Activated naive CD8-positive, alpha-beta T cell (primary cell): ENCODE data around the gene PCDHA7.
A peak's percentile ranks its signal among the peaks of the same experiment; 100 is the strongest.
"Not testable (repeated sequence)": the region's sequence is repeated elsewhere in the genome, so short reads cannot be mapped to it uniquely, and the experiment has no call there.

Experiments used
- H3K27ac Mint-ChIP-seq: one replicate; pipeline ENCODE4 v1.8.0; 2021; ENCODE audit warnings: mixed read lengths
- H3K27me3 Mint-ChIP-seq: one replicate; pipeline ENCODE4 v1.8.0; 2021; ENCODE audit warnings: mixed read lengths
- H3K36me3 Mint-ChIP-seq: one replicate; pipeline ENCODE4 v1.8.0; 2021; ENCODE audit warnings: mixed read lengths
- H3K4me1 Mint-ChIP-seq: one replicate; pipeline ENCODE4 v1.8.0; 2021; ENCODE audit warnings: low read depth, mixed read lengths
- H3K4me3 Mint-ChIP-seq: one replicate; pipeline ENCODE4 v1.8.0; 2021; ENCODE audit warnings: mild to moderate bottlenecking, mixed read lengths
- H3K9me3 Mint-ChIP-seq: one replicate; pipeline ENCODE4 v1.8.0; 2021; ENCODE audit warnings: low read depth, mixed read lengths

Gene PCDHA7

GRCh38 chr5:140806834-140807775 is 27.0 kb upstream of the PCDHA7 start, which contains the start of gene PCDHA4:
TSS of gene PCDHA4 (plus strand) at chr5:140807068.
- Mint-ChIP-seq H3K4me3 (no peak within 1 kb of the TSS), H3K4me1 (no peaks in the 10 kb centered on the region), H3K36me3 (peaks cover 22% of the 10 kb centered on the region), H3K9me3 (peaks cover 16% of the 10 kb centered on the region), H3K27me3 (peaks cover 35% of the 10 kb centered on the region), H3K27ac (no peak within 1 kb of the TSS)

DNA sequence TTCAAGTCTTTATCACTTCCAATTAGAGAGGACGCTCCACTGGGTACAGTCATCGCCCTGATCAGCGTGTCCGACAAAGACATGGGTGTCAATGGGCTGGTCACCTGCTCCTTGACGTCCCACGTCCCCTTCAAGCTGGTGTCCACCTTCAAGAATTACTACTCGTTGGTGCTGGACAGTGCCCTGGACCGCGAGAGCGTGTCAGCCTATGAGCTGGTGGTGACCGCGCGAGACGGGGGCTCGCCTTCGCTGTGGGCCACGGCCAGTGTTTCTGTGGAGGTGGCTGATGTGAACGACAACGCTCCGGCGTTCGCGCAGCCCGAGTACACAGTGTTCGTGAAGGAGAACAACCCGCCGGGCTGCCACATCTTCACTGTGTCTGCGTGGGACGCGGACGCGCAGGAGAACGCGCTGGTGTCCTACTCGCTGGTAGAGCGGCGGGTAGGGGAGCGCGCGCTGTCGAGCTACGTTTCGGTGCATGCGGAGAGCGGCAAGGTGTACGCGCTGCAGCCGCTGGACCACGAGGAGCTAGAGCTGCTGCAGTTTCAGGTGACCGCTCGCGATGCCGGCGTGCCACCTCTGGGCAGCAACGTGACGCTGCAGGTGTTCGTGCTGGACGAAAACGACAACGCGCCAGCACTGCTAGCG is 25.7 kb upstream of the PCDHA7 start:
- Mint-ChIP-seq H3K9me3 (peaks cover 26% of the 10 kb centered on the region), H3K27me3 (peaks cover 38% of the 10 kb centered on the region), H3K36me3 (peaks cover 22% of the 10 kb centered on the region)
- H3K4me3 Mint-ChIP-seq, H3K4me1 Mint-ChIP-seq, H3K27ac Mint-ChIP-seq: not testable (repeated sequence)

GRCh38 chr5:140808889-140809291 is 25.2 kb upstream of the PCDHA7 start:
- Mint-ChIP-seq H3K27ac (no peak overlapping the region), H3K4me1 (no peaks in the 10 kb centered on the region), H3K4me3 (no peak overlapping the region), H3K27me3 (peaks cover 35% of the 10 kb centered on the region), H3K9me3 (peaks cover 21% of the 10 kb centered on the region), H3K36me3 (peaks cover 21% of the 10 kb centered on the region)

DNA sequence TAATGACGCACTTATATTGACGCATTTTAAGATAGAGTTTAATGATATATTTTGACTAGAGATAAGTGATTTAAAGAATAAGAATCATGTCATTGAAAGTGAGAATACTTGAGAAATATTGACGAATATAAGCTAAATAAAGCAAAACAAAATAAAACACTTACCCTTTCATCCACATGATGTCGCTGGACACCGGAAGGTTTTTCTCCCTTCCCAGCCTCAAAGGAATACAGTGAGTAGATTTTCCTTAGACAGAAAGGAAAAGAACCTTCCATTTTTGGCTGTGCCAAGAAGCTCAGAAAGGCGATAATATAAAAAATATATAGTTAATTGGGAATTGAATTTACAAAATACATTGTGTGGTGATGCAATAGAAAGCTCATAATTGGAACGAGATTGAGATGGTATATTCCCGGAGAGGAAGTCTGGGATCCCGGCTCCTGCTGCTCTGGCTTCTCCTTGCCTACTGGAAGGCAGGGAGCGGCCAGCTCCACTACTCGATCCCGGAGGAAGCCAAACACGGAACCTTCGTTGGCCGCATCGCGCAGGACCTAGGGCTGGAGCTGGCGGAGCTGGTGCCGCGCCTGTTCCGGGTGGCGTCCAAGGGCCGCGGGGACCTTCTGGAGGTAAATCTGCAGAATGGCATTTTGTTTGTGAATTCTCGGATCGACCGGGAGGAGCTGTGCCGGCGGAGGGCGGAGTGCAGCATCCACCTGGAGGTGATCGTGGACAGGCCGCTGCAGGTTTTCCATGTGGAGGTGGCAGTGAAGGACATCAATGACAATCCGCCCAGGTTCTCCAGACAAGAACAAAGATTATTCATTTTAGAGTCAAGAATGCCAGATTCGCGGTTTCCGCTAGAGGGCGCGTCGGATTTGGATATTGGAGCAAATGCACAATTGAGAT is 12.4 kb upstream of the PCDHA7 start, which contains the start of gene PCDHA5:
Gene PCDHA5, plus strand, starts transcription at position 239 of the 906 bp plus-strand sequence.
- peaks cover 6% of the 10 kb centered on the region for H3K27me3 Mint-ChIP-seq
- no peak within 1 kb of the TSS for H3K27ac Mint-ChIP-seq
- H3K4me1 Mint-ChIP-seq: no peaks in the 10 kb centered on the region
- peaks cover 7% of the 10 kb centered on the region for H3K9me3 Mint-ChIP-seq
- no peak within 1 kb of the TSS for H3K4me3 Mint-ChIP-seq
- H3K36me3 Mint-ChIP-seq: peaks cover 9% of the 10 kb centered on the region

GRCh38 chr5:140822281-140822629 is 11.8 kb upstream of the PCDHA7 start:
- Mint-ChIP-seq H3K4me1 (no peaks in the 10 kb centered on the region), H3K9me3 (peaks cover 11% of the 10 kb centered on the region), H3K27ac (no peak overlapping the region), H3K27me3 (peaks cover 10% of the 10 kb centered on the region), H3K36me3 (peaks cover 12% of the 10 kb centered on the region), H3K4me3 (no peak overlapping the region)

GRCh38 chr5:140822969-140823368 is 11.1 kb upstream of the PCDHA7 start:
- H3K27ac Mint-ChIP-seq: not testable (repeated sequence)

DNA sequence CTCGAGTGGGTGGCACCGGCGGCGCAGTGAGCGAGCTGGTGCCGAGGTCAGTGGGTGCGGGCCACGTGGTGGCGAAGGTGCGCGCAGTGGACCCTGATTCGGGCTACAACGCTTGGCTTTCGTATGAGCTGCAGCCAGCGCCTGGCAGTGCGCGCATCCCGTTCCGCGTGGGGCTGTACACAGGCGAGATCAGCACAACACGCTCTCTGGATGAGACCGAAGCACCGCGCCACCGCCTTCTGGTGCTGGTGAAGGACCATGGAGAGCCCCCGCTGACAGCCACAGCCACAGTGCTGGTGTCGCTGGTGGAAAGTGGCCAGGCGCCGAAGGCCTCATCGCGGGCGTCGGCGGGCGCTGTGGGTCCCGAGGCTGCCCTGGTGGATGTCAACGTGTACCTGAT is 10.6 kb upstream of the PCDHA7 start:
- Mint-ChIP-seq H3K27me3 (peaks cover 17% of the 10 kb centered on the region), H3K4me1 (no peaks in the 10 kb centered on the region), H3K27ac (no peak overlapping the region), H3K4me3 (no peak overlapping the region), H3K9me3 (peaks cover 14% of the 10 kb centered on the region), H3K36me3 (peaks cover 10% of the 10 kb centered on the region)

More at GRCh38 chr5:140822969-140823368, 11.1 kb upstream of the PCDHA7 start:
- H3K4me3 Mint-ChIP-seq, H3K4me1 Mint-ChIP-seq, H3K36me3 Mint-ChIP-seq: not testable (repeated sequence)
- Mint-ChIP-seq H3K27me3 (peaks cover 17% of the 10 kb centered on the region), H3K9me3 (peaks cover 11% of the 10 kb centered on the region)

DNA sequence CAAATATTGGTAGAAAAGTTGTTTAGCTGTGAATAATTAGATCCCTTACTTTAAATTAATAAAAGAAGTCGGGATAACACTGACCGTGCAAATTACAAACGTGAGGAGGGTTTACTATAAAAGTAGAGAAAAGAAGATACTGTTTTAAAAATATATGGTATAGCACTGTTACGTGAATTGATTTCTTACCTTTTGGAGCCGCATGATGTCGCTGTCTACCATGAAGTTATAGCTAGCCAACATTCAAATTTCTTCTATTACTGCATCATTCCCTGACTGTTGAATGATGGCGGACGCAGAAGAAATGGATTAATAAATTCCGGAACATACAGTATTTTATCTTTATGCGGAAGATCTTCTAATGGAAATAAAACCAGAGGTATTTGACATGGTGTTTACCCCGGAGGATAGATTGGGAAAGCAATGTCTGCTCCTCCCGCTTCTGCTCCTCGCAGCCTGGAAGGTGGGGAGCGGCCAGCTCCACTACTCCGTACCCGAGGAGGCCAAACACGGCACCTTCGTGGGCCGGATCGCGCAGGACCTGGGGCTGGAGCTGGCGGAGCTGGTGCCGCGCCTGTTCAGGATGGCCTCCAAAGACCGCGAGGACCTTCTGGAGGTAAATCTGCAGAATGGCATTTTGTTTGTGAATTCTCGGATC is 6.2 kb upstream of the PCDHA7 start, which contains the start of gene PCDHA6:
Gene PCDHA6, plus strand, starts transcription at position 257 of the 658 bp plus-strand sequence. Its CDS starts 132 bp downstream, at position 389.
- no peak within 1 kb of the TSS for H3K27ac Mint-ChIP-seq
- H3K9me3 Mint-ChIP-seq: peaks cover 20% of the 10 kb centered on the region
- H3K4me1 Mint-ChIP-seq: no peaks in the 10 kb centered on the region
- peak within 1 kb of the TSS; percentile 2 for H3K4me3 Mint-ChIP-seq
- peaks cover 33% of the 10 kb centered on the region for H3K27me3 Mint-ChIP-seq
- H3K36me3 Mint-ChIP-seq: peaks cover 17% of the 10 kb centered on the region

GRCh38 chr5:140828362-140828737 is 5.7 kb upstream of the PCDHA7 start:
- Mint-ChIP-seq H3K36me3 (peaks cover 20% of the 10 kb centered on the region), H3K27me3 (peaks cover 37% of the 10 kb centered on the region), H3K9me3 (peaks cover 20% of the 10 kb centered on the region), H3K4me3 (peak overlapping the region; percentile 2), H3K4me1 (no peaks in the 10 kb centered on the region), H3K27ac (no peak overlapping the region)

DNA sequence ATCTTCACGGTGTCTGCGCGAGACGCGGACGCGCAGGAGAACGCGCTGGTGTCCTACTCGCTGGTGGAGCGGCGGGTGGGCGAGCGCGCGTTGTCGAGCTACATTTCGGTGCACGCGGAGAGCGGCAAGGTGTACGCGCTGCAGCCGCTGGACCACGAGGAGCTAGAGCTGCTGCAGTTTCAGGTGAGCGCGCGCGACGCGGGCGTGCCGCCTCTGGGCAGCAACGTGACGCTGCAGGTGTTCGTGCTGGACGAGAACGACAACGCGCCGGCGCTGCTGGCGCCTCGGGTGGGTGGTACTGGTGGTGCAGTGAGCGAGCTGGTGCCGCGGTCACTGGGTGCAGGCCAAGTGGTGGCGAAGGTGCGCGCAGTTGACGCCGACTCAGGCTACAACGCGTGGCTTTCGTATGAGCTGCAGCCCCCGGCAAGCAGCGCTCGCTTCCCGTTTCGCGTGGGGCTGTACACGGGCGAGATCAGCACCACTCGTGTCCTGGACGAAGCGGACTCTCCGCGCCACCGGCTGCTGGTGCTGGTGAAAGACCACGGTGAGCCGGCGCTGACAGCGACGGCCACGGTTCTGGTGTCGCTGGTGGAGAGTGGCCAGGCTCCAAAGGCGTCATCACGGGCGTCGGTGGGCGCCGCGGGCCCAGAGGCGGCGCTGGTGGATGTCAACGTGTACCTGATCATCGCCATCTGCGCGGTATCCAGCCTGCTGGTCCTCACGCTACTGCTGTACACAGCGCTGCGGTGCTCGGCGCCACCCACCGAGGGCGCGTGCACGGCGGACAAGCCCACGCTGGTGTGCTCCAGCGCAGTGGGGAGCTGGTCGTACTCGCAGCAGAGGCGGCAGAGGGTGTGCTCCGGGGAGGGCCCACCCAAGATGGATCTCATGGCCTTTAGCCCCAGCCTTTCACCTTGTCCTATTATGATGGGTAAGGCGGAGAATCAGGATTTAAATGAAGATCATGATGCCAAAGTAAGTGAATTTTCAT is 4.3 kb upstream of the PCDHA7 start:
- Mint-ChIP-seq H3K9me3 (peaks cover 25% of the 10 kb centered on the region), H3K36me3 (peaks cover 26% of the 10 kb centered on the region), H3K27me3 (peaks cover 45% of the 10 kb centered on the region)
- not testable (repeated sequence) for H3K27ac Mint-ChIP-seq, H3K4me3 Mint-ChIP-seq, H3K4me1 Mint-ChIP-seq

- peaks cover 16% of the 10 kb centered on the region for H3K36me3 Mint-ChIP-seq
- H3K9me3 Mint-ChIP-seq: peaks cover 15% of the 10 kb centered on the region
- not testable (repeated sequence) for H3K4me3 Mint-ChIP-seq, H3K4me1 Mint-ChIP-seq, H3K27ac Mint-ChIP-seq
- H3K27me3 Mint-ChIP-seq: peaks cover 29% of the 10 kb centered on the region
Observed at GRCh38 chr5:140834439-140835008, 455 bp downstream of the PCDHA7 start.

DNA sequence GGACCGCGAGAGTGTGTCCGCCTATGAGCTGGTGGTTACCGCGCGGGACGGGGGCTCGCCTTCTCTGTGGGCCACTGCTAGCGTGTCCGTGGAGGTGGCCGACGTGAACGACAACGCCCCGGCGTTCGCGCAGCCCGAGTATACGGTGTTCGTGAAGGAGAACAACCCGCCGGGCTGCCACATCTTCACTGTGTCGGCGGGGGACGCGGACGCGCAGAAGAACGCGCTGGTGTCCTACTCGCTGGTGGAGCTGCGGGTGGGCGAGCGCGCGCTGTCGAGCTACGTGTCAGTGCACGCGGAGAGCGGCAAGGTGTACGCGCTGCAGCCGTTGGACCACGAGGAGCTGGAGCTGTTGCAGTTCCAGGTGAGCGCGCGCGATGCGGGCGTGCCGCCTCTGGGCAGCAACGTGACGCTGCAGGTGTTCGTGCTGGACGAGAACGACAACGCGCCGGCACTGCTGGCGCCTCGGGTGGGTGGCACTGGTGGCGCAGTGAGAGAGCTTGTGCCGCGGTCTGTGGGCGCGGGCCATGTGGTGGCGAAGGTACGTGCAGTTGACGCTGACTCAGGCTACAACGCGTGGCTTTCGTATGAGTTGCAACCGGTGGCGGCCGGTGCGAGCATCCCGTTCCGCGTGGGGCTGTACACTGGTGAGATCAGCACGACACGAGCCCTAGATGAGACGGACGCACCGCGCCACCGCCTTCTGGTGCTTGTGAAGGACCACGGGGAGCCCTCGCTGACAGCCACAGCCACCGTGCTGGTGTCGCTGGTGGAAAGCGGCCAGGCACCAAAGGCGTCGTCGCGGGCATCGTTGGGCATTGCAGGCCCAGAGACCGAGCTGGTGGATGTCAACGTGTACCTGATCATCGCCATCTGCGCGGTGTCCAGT is 1.8 kb downstream of the PCDHA7 start:
- H3K27me3 Mint-ChIP-seq: peaks cover 36% of the 10 kb centered on the region
- no peak overlapping the region for H3K4me3 Mint-ChIP-seq
- H3K27ac Mint-ChIP-seq: no peak overlapping the region
- peaks cover 17% of the 10 kb centered on the region for H3K36me3 Mint-ChIP-seq
- no peaks in the 10 kb centered on the region for H3K4me1 Mint-ChIP-seq
- peaks cover 11% of the 10 kb centered on the region for H3K9me3 Mint-ChIP-seq
